Inflammatory macrophage treated with lipopolysaccharide for 1 hour (primary cell): ENCODE results near the gene SLC25A44.
A peak's percentile ranks its signal among the peaks of the same experiment; 100 is the strongest.
"Not testable (repeated sequence)": the region's sequence is repeated elsewhere in the genome, so short reads cannot be mapped to it uniquely, and the experiment has no call there.

Source experiments
- DNase-seq, 2 donors: peaks; one replicate each; pipeline ENCODE4 v3.0.0-alpha.2; 2020 to 2022

SLC25A44 gene

DNA sequence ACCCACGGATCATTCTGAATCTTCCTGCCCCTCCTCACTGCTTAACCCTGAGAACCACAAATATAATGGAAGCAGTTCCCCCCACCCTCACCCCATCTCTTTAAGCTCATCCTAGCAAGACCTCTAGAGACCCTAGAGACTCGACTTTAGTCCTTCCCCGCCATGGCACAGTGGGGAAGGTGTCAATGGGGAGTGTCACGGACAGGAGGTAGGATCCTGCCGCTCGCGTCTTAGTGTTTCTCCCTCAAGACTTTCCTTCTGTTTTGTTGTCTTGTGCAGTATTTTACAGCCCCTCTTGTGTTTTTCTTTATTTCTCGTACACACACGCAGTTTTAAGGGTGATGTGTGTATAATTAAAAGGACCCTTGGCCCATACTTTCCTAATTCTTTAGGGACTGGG lies 18.2 kb downstream of the SLC25A44 start:
- no peak for DNase-seq

DNA sequence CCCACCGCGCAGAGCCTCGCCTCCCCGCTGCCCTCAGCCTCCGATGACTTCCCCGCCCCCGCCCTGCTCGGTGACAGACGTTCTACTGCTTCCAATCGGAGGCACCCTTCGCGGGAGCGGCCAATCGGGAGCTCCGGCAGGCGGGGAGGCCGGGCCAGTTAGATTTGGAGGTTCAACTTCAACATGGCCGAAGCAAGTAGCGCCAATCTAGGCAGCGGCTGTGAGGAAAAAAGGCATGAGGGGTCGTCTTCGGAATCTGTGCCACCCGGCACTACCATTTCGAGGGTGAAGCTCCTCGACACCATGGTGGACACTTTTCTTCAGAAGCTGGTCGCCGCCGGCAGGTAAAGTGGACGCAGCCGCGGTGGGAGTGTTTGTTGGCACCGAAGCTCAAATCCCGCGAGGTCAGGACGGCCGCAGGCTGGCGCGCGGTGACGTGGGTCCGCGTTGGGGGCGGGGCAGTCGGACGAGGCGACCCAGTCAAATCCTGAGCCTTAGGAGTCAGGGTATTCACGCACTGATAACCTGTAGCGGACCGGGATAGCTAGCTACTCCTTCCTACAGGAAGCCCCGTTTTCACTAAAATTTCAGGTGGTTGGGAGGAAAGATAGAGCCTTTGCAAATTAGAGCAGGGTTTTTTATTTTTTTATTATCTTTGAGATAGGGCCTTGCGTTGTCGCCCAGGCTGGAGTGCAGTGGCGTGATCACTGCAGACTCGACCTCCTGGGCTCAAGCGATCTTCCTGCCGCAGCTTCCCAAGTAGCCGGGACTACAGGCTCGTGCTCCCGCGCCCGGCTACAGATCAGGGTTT lies 19.1 kb downstream of the SLC25A44 start, which contains the start of gene PMF1:
Gene PMF1 (plus strand): TSS at position 175 of the 811 bp plus-strand sequence. CDS start 9 bp downstream, at position 184.
- peak; percentile 95 for DNase-seq

DNA sequence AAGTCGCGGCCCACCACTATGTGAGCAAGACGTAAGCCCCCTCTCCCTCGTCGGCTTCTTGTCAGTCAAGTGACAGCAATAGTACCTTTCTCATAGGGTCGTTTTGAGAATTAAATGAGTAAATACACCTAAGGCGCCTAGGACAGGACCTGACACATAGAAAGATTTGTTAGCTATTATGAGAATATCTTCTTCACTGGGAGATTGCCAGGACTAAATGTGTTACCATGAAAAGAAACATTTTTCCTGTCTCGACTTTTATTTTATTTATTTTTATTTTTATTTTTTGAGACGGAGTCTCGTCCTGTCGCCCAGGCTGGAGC lies 19.7 kb downstream of the SLC25A44 start:
- DNase-seq: no peak

DNA sequence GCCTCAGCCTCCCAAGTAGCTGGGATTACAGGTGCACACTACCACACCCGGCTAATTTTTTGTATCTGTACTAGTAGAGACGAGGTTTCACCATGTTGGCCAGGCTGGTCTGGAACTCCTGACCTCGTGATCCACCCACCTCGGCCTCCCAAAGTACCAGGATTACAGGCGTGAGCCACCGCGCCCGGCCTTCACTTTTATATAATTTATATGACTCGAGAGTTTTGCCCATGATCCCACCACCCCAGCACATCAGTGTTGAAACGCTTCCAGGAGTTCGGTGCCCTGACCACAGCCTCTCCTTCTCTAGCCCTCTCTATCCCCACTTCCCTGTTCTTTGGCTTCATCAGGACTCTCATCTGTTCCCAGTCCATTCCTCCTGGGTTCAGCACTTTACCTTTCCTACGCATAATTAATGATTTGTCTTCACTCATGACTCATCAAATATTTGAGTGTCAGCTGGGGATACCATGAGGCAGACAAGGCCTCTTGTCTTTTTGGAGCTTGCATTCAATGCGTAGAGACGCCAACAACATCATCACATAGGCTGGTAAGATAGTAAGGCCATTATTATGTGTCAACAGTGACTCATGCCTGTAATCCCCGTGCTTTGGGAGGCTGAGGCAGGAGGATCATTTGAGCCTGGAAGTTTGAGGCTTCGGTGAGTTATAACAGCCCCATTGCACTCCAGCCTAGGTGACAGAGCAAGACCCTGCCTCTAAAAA lies 20.3 kb downstream of the SLC25A44 start:
- no peak for DNase-seq

DNA sequence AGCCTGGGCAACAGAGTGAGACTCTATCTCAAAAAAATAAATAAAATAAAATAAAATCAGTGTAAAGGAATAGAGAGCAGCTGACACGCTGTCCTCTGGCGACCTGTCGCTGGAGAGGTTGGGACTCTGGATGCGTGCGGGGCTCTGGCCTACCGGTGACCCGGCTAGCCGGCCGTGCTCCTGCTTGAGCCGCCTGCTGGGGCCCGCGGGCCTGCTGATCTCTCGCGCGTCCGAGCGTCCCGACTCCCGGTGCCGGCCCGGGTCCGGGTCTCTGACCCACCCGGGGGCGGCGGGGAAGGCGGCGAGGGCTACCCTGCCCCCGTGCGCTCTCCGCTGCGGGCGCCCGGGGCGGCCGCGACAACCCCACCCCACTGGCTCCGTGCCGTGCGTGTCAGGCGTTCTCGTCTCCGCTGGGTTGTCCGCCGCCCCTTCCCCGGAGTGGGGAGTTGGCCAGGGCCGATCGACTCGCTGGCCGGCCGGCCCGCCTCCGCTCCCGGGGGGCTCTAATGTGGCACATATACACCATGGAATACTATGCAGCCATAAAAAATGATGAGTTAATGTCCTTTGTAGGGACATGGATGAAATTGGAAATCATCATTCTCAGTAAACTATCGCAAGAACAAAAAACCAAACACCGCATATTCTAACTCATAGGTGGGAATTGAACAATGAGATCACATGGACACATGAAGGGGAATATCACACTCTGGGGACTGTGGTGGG lies 22.6 kb downstream of the SLC25A44 start:
- DNase-seq: not testable (repeated sequence)

DNA sequence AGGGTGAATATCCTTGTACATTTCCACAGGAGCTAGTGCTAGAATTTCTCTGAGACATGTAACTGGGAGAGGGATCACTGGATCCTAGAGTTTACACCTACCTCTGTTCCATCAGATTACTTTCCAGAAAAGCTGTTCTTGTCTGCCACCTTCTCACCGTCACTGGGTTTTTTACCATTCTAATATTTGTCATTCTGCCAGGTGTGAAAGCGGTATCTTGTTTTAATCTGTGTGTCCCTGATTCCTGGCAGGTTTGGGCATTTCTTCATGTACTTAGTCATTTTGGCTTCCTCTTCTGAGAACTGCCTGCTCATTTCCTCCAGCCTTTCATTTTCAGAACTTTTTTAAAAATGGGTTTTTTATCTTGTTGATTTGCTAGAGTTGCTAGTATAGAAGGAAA lies 24.0 kb downstream of the SLC25A44 start:
- DNase-seq: peak; percentile 37 to 41

DNA sequence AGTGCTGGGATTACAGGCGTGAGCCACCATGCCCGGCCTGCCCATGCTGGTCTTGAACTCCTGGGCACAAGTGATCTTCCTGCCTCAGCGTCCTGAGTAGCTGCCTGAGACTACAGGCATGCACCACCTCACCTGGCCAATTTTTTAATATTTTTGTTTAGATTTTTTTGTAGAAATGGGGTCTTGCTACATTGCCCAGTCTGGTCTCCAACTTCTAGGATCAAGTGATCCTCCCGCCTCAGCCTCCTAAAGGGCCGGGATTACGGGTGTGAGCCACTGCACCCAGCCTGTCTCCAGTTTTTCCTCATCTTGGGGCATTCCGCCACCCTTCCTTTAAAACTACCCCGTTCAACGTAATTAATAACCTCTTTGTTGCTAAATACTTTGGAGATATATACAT lies 26.3 kb downstream of the SLC25A44 start:
- no peak for DNase-seq

DNA sequence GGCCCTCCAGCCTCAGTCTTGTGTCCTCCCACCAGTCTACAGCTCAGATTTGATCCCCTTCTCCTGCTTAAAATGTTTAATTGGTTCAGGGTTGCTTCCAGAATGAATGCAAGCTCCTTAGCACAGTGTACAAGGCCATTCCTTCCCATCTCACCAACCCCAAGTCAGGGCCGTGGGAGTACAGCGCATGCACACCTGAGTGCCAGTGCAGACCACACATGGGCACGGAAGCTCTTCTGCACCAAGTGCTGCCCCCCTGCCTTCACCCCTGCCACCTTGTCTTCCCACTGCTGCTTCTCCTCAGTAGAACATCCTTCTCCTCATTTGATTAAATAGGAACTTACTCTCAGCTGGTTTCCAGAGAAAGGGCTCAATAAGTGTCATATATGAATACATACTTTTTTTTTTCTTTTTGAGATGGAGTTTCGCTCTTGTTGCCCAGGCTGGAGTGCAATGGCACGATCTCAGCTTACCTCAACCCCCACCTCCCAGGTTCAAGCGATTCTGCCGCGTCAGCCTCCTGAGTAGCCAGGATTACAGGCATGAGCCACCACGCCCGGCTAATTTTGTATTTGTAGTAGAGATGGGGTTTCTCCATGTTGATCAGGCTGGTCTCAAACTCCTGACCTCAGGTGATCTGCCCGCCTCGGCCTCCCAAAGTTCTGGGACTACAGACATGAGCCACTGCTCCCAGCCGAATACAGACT lies 28.2 kb downstream of the SLC25A44 start:
- no peak for DNase-seq

DNA sequence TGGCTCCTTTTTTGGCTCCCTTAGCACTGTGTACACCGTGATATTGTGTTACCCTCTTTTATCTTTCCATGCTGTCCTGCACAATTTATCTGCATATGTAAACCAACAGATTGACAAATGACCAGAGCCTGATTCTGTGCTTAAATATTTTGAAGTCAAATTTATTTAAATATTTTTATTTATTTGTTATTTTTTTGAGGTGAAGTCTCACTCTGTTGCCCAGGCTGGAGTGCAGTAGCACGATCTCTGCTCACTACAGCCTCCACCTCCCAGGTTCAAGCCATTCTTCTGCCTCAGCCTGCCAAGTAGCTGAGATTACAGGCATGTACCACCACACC lies 31.7 kb downstream of the SLC25A44 start:
- no peak for DNase-seq

DNA sequence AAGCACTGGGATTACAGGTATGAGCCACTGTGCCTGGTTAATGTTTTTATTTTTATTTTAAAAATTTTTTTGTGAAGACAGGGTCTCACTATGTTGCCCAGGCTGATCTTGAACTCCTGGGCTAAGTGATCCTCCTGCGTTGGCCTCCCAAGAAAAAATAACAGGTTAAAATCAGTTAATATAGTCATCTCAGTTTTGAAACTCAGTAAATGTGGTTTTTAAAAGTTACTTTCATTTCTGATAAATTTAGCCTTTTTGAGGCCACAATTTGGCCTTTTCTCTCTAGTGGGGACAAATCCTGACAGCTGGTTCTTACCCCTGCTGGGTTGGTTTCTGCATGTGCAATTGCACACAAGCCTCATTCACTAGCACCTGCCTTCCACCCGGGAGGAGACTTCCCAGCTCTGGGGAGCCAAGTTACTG lies 32.2 kb downstream of the SLC25A44 start:
- no peak for DNase-seq

DNA sequence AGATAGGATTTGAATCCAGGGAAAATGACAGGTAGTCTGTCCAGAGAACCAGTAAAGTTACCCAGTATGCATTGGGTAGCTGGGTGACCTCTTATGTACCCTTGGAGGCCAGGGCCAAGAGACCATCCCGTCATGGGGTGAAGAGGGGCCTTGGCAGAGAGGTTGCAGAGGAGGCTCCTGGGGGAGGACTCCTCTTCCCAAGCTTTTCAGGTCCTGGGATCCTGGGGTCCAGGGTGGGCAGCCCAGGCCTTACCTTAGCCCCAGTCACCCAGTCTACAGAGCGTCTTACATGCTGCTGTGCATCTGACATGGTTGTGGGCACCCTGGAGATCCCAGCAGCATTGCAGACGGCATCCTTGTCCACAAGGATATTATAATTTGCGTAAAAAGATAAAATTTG lies 32.9 kb downstream of the SLC25A44 start:
- no peak for DNase-seq

DNA sequence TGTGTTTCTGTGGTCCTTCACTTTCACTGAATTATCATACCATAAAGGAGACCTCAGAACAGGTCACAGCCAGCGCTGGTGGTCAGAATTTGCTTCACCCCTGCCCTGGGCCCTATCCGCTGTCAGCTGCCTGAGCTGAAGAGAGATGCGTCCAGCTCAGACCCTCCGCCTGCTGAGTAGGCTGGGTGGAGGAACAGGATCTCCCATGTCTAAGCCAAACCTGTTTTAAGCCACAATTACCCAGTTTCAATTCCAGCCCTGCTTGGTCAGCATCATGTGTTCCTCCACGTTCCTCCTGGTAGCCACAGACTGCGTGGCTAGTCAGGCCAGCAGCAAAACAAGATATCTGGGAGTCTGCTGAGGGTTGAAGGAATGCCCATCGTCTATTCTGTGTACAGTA lies 34.6 kb downstream of the SLC25A44 start:
- no peak for DNase-seq

DNA sequence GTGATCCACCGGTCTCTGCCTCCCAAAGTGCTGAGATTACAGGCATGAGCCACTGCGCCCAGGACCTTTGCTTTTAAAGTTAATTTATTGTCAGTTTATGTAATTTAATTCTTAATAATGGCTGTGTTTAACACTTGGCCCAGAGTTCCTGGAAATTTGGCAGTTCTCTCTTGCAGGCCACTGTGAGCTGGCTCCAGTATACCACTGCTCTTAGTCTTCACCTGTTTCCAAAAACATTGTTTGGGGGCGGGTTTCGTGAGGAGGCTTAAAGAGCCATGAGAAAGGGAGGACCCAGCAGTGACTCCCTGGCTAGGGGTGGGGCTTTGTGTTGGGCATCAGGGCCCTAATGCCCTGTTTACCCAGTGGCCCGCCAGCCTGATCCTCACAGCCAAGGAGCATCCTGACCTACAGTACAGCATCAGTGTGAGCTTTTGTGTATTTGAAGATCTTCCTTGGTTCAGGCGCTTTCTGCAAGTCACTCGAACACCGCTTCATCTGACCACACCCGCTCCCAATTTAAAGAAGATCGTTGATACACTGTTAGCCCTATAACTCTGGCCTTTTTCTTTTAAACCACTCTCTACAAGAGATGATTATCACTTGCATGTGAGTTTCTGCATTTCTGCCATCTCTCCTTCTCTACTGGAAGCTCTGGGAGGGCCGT lies 36.0 kb downstream of the SLC25A44 start:
- no peak for DNase-seq

DNA sequence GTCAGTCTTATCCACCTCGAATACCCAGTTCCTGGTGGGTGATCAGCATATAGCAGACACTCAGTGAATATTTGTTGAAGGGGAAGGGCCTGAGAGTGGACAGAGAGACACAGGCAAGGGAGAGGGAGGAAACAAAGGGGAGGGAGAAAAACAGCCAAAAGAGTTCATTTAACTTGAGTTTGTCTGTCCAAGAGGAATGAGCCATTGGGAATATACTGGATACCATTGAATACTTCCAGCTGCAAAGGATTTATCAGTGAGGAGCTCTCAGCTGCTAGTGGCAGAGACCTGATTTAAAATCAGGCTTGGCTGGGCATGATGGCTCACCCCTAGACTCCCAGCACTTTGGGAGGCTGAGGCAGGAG lies 36.6 kb downstream of the SLC25A44 start:
- no peak for DNase-seq

DNA sequence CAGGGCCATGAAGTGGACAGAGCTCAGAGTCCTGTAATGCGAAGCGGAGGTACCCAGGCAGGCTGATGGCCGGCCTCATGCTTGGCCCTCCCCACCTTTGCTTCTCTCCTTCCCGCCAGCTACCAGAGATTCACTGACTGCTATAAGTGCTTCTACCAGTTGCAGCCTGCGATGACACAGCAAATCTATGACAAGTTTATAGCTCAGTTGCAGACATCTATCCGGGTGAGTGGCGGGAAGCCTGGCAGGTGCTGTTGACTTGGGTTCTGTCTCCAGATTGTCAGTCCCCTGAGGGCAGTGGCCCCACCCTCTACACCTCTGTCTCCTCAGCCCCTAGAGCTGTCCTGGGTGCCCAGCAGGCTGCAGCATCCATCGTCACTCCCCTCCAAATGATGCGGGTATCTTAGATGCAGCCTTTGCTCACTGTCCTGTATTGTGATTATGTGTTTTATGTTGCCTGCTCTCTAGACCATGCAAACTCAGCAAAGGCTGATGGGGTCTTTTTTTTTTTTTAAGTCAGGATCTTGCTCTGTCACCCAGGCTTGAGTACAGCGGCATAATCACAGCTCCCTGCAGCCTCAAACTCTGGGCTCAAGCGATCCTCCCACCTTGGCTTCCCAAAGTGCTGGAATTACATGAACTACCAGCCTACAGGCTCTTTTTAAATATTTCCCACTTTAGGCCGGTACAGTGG lies 38.4 kb downstream of the SLC25A44 start:
- no peak for DNase-seq

DNA sequence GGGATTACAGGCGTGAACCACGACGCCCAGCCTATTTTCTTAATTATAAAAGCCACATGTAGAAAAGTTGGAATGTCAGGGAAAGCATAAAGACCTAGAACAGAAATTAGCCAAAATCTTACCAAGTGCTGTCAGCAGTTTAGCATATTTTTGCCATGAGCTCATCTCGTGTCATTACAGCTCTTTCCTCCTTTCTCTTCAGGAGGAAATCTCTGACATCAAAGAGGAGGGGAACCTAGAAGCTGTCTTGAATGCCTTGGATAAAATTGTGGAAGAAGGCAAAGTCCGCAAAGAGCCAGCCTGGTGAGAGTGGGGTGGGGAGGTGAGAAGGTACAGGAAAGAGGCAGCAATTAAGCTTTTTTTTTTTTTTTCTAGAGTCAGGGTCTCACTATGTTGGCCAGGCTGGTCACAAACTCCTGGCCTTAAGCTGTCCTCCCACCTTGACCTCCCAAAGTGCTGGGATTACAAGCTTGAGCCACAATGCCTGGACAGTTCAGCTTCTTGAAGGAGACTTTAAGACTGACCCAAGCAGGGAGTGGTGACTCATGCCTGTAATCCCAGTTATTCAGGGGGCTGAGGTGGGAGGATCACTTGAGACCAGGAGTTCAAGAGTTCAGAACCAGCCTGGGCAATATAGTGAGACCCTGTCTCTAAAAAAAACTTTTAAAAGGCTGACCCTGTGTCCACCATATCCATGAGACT lies 39.7 kb downstream of the SLC25A44 start:
- DNase-seq: no peak

DNA sequence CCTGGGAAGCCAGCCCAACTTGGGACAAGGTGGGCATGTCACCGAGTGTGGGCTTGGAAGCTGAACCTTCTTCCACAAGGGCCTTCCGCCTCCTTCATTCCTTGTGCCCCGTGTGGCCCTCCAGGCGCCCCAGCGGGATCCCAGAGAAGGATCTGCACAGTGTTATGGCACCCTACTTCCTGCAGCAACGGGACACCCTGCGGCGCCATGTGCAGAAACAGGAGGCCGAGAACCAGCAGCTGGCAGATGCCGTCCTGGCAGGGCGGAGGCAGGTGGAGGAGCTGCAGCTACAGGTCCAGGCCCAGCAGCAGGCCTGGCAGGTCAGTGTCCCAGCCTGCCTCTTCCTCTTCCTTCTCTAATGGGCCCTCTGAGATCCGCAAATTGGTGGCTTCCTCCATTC lies 42.3 kb downstream of the SLC25A44 start:
- DNase-seq: no peak

DNA sequence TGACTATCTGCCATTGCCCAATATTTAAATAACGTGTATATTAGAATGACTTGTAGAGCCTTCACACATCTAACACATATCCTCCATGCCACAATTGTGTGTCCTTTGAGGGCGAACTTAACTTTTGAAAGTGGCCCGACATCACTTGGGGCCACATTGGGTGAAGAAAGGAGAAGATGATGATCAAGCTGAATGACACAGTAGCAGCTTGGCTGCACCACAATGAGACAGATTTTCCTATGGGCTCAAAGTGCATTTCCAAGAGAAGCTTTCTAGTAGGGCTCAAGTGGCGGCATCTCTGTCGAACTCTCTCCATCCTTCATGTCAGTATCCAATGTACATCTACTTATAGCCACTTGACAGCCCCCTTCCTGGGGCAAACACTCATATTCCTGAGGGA lies 44.3 kb downstream of the SLC25A44 start:
- no peak for DNase-seq

DNA sequence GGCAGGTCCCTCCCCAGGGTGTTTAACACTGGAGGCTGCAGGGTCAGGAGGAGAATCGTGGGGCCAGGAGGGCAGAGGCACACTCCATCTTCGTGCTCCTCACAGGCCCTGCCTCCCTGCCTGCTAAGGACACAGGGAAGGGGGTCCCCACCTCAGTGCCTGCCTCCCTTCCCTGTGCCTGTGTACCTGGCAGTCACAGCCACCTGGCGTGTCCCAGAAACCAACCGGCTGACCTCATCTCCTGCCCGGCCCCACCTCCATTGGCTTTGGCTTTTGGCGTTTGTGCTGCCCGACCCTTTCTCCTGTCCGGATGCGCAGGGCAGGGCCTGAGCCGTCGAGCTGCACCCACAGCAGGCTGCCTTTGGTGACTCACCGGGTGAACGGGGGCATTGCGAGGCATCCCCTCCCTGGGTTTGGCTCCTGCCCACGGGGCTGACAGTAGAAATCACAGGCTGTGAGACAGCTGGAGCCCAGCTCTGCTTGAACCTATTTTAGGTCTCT lies 47.5 kb downstream of the SLC25A44 start:
- peak in 1 of 2 donors; percentile 18 for DNase-seq

DNA sequence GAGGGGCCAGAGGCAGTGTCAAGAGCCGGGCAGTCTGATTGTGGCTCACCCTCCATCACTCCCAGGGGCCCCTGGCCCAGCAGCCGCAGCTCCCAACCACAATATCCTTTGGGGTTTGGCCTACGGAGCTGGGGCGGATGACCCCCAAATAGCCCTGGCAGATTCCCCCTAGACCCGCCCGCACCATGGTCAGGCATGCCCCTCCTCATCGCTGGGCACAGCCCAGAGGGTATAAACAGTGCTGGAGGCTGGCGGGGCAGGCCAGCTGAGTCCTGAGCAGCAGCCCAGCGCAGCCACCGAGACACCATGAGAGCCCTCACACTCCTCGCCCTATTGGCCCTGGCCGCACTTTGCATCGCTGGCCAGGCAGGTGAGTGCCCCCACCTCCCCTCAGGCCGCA lies 48.0 kb downstream of the SLC25A44 start, which contains the start of gene BGLAP:
Gene BGLAP (plus strand): TSS at position 259 of the 400 bp plus-strand sequence. CDS start 48 bp downstream, at position 307.
- DNase-seq: no peak

DNA sequence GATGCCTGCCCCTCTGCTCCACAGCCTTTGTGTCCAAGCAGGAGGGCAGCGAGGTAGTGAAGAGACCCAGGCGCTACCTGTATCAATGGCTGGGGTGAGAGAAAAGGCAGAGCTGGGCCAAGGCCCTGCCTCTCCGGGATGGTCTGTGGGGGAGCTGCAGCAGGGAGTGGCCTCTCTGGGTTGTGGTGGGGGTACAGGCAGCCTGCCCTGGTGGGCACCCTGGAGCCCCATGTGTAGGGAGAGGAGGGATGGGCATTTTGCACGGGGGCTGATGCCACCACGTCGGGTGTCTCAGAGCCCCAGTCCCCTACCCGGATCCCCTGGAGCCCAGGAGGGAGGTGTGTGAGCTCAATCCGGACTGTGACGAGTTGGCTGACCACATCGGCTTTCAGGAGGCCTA lies 48.8 kb downstream of the SLC25A44 start:
- DNase-seq: no peak
